ENCODE data around the gene TRAPPC5. TPM values are rescaled to one million over a fixed set of nuclear protein-coding genes. Genes with fewer than 3 reads are reported as not detected.

Gene TRAPPC5
- total RNA-seq, 2 donors from 2014 or later, result 105 to 150 TPM

GRCh38 chr19:7674010-7675005 is 6.3 kb upstream of the TRAPPC5 start:
- intact Hi-C loops (cut with DNase I), result loop anchor here (5.0 kb wide), 1 partner anchor 317 kb away; no protein-coding TSS in a partner anchor
- Histone ChIP-seq H3K4me3 (no peak overlapping the region), H3K27me3 (replicated peaks; ENCODE audit: insufficient read depth) (peaks cover 2% of the 10 kb centered on the region), H3K4me1 (replicated peaks) (no peaks in the 10 kb centered on the region), H3K27ac (no peak overlapping the region), H3K9me3 (no peaks in the 10 kb centered on the region), H3K36me3 (no peaks in the 10 kb centered on the region)
- TF ChIP-seq POLR2AphosphoS5 (IDR thresholded peaks at IDR 0.05), result no peak
- no peak for TF ChIP-seq POLR2A (IDR thresholded peaks at IDR 0.05)
- no peak for TF ChIP-seq CTCF (IDR thresholded peaks at IDR 0.05)
- DNase-seq (ENCODE audit: low spot score), result no peak
- WGBS, result 53% methylated on average over 21 of the region's 21 CpGs

- WGBS, result 33% methylated on average over 7 of the region's 7 CpGs
- no peak for DNase-seq (ENCODE audit: low spot score)
- Histone ChIP-seq H3K4me1 (replicated peaks) (no peaks in the 10 kb centered on the region), H3K36me3 (no peaks in the 10 kb centered on the region), H3K4me3 (no peak overlapping the region), H3K27me3 (replicated peaks; ENCODE audit: insufficient read depth) (no peaks in the 10 kb centered on the region), H3K27ac (no peak overlapping the region), H3K9me3 (no peaks in the 10 kb centered on the region)
- intact Hi-C loops (cut with DNase I), result loop anchor here (5.0 kb wide), 1 partner anchor 319 kb away; no protein-coding TSS in a partner anchor
- TF ChIP-seq CTCF (IDR thresholded peaks at IDR 0.05) (no peak), POLR2A (IDR thresholded peaks at IDR 0.05) (no peak), POLR2AphosphoS5 (IDR thresholded peaks at IDR 0.05) (no peak)
These were observed 4.3 kb upstream of the TRAPPC5 start for GRCh38 chr19:7676376-7676775.

- 42% methylated on average over 10 of the region's 10 CpGs for WGBS
- no peaks in the 10 kb centered on the region for H3K9me3 ChIP-seq
- H3K36me3 ChIP-seq, result no peaks in the 10 kb centered on the region
- no peak for TF ChIP-seq POLR2A (IDR thresholded peaks at IDR 0.05)
- TF ChIP-seq POLR2AphosphoS5 (IDR thresholded peaks at IDR 0.05), result no peak
- TF ChIP-seq CTCF (IDR thresholded peaks at IDR 0.05), result no peak
- no peaks in the 10 kb centered on the region for H3K4me1 ChIP-seq (replicated peaks)
- intact Hi-C loops (cut with DNase I), result loop anchor here (5.0 kb wide), 1 partner anchor 320 kb away; no protein-coding TSS in a partner anchor
- no peak within 1 kb of the TSS for H3K27ac ChIP-seq
- DNase-seq (ENCODE audit: low spot score), result no peak
- H3K4me3 ChIP-seq, result no peak within 1 kb of the TSS
- no peaks in the 10 kb centered on the region for H3K27me3 ChIP-seq (replicated peaks; ENCODE audit: insufficient read depth)
These were observed 3.8 kb upstream of the TRAPPC5 start, which contains the start of gene MCEMP1 for GRCh38 chr19:7676854-7677253. MCEMP1 (plus strand) TSS chr19:7677090; CDS start chr19:7677121, 31 bp downstream.

GRCh38 chr19:7677669-7678311 is 2.8 kb upstream of the TRAPPC5 start:
- no peak for DNase-seq (ENCODE audit: low spot score)
- 57% methylated on average over 12 of the region's 12 CpGs for WGBS
- TF ChIP-seq CTCF (IDR thresholded peaks at IDR 0.05) (no peak), POLR2A (IDR thresholded peaks at IDR 0.05) (no peak), POLR2AphosphoS5 (IDR thresholded peaks at IDR 0.05) (no peak)
- Histone ChIP-seq H3K9me3 (no peaks in the 10 kb centered on the region), H3K4me3 (no peak overlapping the region), H3K27me3 (replicated peaks; ENCODE audit: insufficient read depth) (no peaks in the 10 kb centered on the region), H3K36me3 (no peaks in the 10 kb centered on the region), H3K27ac (no peak overlapping the region), H3K4me1 (replicated peaks) (no peaks in the 10 kb centered on the region)
- intact Hi-C loops (cut with DNase I), result loop anchor here (5.0 kb wide), 1 partner anchor 320 kb away; no protein-coding TSS in a partner anchor
